WI38 (cell line): ENCODE data around the gene CASP3.

Experiments
- H3K4me3 ChIP-seq: 2 replicates; pipeline ENCODE4 v1.5.1; 2011; ENCODE audit warnings: low read depth, mild to moderate bottlenecking, control low read depth, low read length
- CTCF ChIP-seq: IDR thresholded peaks from 2 replicates; pipeline ENCODE4 v1.5.1; 2012; ENCODE audit warnings: low read depth, mild to moderate bottlenecking, control low read depth, low read length

The CASP3 gene

GRCh38 chr4:184651899-184652298, 2.7 kb upstream of the CASP3 start:
- TF ChIP-seq CTCF: no peak
- no peak overlapping the region for H3K4me3 ChIP-seq

- no peak for TF ChIP-seq CTCF
- peak overlapping the region; percentile 86 for H3K4me3 ChIP-seq
Observed at GRCh38 chr4:184649971-184650855, 966 bp upstream of the CASP3 start.

GRCh38 chr4:184648313-184649025, 778 bp downstream of the CASP3 start:
- no peak for TF ChIP-seq CTCF
- H3K4me3 ChIP-seq: peak overlapping the region; percentile 87

GRCh38 chr4:184648054-184648312, 1.3 kb downstream of the CASP3 start:
- no peak for TF ChIP-seq CTCF
- peak overlapping the region; percentile 87 for H3K4me3 ChIP-seq

GRCh38 chr4:184647266-184648053, 1.8 kb downstream of the CASP3 start:
- TF ChIP-seq CTCF: no peak
- H3K4me3 ChIP-seq: peak overlapping the region; percentile 87

- H3K4me3 ChIP-seq: no peak overlapping the region
- no peak for TF ChIP-seq CTCF
Observed at GRCh38 chr4:184645904-184646610, 3.2 kb downstream of the CASP3 start.
